ENCODE data around the gene CHCHD6.

DNA sequence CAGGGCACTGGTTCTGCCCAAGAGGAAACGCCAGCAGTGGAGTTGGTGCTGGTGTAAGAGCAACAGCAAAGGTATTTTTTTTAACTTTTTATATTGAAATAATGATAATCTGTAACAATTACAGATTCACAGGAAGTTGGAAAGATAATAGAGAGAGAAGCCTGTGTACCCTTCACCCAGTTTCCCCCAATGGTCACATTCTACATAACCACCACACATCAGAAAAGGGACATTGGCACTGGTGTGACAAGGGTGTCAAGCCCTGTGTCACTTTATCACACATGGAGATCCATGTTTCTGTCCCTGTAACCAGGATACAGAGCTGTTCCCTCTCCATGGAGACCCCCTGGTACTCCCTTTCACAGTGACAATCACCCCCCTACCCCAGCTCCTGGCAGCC is 269.8 kb downstream of the CHCHD6 start:
- TF ChIP-seq SP1 (IDR thresholded peaks at IDR 0.05; ENCODE audit: low read depth) (no peak), POLR2A (IDR thresholded peaks at IDR 0.05; ENCODE audit: borderline replicate concordance, extremely low read depth, insufficient read depth, insufficient read length) (no peak), EZH2phosphoT487 (IDR thresholded peaks at IDR 0.05; ENCODE audit: borderline replicate concordance) (no peak), EZH2 (IDR thresholded peaks at IDR 0.05) (no peak), SRF (IDR thresholded peaks at IDR 0.05; ENCODE audit: low read depth) (no peak), JUND (IDR thresholded peaks at IDR 0.05) (no peak), RAD21 (IDR thresholded peaks at IDR 0.05; ENCODE audit: low read depth) (no peak), POLR2AphosphoS5 (IDR thresholded peaks at IDR 0.05; ENCODE audit: low read depth, low read length) (no peak)
- TF ChIP-seq, protein P1, sequence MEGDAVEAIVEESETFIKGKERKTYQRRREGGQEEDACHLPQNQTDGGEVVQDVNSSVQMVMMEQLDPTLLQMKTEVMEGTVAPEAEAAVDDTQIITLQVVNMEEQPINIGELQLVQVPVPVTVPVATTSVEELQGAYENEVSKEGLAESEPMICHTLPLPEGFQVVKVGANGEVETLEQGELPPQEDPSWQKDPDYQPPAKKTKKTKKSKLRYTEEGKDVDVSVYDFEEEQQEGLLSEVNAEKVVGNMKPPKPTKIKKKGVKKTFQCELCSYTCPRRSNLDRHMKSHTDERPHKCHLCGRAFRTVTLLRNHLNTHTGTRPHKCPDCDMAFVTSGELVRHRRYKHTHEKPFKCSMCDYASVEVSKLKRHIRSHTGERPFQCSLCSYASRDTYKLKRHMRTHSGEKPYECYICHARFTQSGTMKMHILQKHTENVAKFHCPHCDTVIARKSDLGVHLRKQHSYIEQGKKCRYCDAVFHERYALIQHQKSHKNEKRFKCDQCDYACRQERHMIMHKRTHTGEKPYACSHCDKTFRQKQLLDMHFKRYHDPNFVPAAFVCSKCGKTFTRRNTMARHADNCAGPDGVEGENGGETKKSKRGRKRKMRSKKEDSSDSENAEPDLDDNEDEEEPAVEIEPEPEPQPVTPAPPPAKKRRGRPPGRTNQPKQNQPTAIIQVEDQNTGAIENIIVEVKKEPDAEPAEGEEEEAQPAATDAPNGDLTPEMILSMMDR (IDR thresholded peaks at IDR 0.05 in 2 of 3, conservative IDR thresholded peaks at IDR 0.05 in 1 of 3; ENCODE audit: borderline replicate concordance in 1 of 3, insufficient read depth in 1 of 3, low read depth in 2 of 3, low read length in 2 of 3) = no peak
- TF ChIP-seq, protein P2, sequence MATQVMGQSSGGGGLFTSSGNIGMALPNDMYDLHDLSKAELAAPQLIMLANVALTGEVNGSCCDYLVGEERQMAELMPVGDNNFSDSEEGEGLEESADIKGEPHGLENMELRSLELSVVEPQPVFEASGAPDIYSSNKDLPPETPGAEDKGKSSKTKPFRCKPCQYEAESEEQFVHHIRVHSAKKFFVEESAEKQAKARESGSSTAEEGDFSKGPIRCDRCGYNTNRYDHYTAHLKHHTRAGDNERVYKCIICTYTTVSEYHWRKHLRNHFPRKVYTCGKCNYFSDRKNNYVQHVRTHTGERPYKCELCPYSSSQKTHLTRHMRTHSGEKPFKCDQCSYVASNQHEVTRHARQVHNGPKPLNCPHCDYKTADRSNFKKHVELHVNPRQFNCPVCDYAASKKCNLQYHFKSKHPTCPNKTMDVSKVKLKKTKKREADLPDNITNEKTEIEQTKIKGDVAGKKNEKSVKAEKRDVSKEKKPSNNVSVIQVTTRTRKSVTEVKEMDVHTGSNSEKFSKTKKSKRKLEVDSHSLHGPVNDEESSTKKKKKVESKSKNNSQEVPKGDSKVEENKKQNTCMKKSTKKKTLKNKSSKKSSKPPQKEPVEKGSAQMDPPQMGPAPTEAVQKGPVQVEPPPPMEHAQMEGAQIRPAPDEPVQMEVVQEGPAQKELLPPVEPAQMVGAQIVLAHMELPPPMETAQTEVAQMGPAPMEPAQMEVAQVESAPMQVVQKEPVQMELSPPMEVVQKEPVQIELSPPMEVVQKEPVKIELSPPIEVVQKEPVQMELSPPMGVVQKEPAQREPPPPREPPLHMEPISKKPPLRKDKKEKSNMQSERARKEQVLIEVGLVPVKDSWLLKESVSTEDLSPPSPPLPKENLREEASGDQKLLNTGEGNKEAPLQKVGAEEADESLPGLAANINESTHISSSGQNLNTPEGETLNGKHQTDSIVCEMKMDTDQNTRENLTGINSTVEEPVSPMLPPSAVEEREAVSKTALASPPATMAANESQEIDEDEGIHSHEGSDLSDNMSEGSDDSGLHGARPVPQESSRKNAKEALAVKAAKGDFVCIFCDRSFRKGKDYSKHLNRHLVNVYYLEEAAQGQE (IDR thresholded peaks at IDR 0.05; ENCODE audit: low read depth) = no peak
- TF ChIP-seq, protein P3, sequence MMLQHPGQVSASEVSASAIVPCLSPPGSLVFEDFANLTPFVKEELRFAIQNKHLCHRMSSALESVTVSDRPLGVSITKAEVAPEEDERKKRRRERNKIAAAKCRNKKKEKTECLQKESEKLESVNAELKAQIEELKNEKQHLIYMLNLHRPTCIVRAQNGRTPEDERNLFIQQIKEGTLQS (IDR thresholded peaks at IDR 0.05) = no peak

All from HCT116 (cell line).